HepG2 (cell line): ENCODE results near the gene ABCC8. TPM values are rescaled to one million over a fixed set of nuclear protein-coding genes. Genes with fewer than 3 reads are reported as not detected.

ENCODE experiments used
- ATF2 ChIP-seq: sonication (generic); formaldehyde crosslinking; IDR thresholded peaks from 2 replicates; pipeline ENCODE4 v1.4.0; 2020; ENCODE audit warnings: missing genetic modification reagents
- ATF6 ChIP-seq: sonication (generic); formaldehyde crosslinking; conservative IDR thresholded peaks from 2 replicates; pipeline ENCODE4 v1.4.0; 2020; ENCODE audit warnings: missing genetic modification reagents
- BORCS8-MEF2B ChIP-seq: sonication (generic); formaldehyde crosslinking; IDR thresholded peaks from 2 replicates; pipeline ENCODE4 v1.8.0; 2022; ENCODE audit warnings: mild to moderate bottlenecking, missing genetic modification reagents
- STAG1 ChIP-seq: sonication (generic); formaldehyde crosslinking; IDR thresholded peaks from 2 replicates; pipeline ENCODE4 v1.4.0; 2020; ENCODE audit warnings: missing genetic modification reagents
- ZBTB38 ChIP-seq: sonication (generic); formaldehyde crosslinking; IDR thresholded peaks from 2 replicates; pipeline ENCODE4 v1.5.1; 2020; ENCODE audit warnings: mild to moderate bottlenecking, missing genetic modification reagents
- ZNF260 ChIP-seq: sonication (generic); formaldehyde crosslinking; IDR thresholded peaks from 2 replicates; pipeline ENCODE4 v1.4.0; 2020; ENCODE audit warnings: missing genetic modification reagents, low read depth, mild to moderate bottlenecking, borderline replicate concordance
- ZNF567 ChIP-seq: sonication (generic); formaldehyde crosslinking; IDR thresholded peaks from 2 replicates; pipeline ENCODE4 v1.8.1; 2023; ENCODE audit warnings: mild to moderate bottlenecking, missing genetic modification reagents, borderline replicate concordance
- ZNF737 ChIP-seq: sonication (generic); formaldehyde crosslinking; IDR thresholded peaks from 2 replicates; pipeline ENCODE4 v1.5.0; 2020; ENCODE audit warnings: missing genetic modification reagents, mild to moderate bottlenecking, borderline replicate concordance
- polyA plus RNA-seq, 8 experiments: library from polyadenylated mRNA; depleted of rRNA in 3 of 8; stranded (reverse) in 7 of 8; unstranded in 1 of 8; fragments of >200 nt; fragmentation: Illumina TruSeq in 4 of 8; extraction: Trizol in 4 of 8; gene quantifications; 2 replicates each; pipeline versions ENCODE4 v1.2.1 to v1.2.3, GENCODE V29; 2011 to 2016; ENCODE audit warnings: low read depth in 4 of 8, missing spikeins in 1 of 8, mixed read lengths in 1 of 8; ENCODE audit not compliant: insufficient read depth in 1 of 8
- total RNA-seq, 5 experiments: library from RNA; depleted of rRNA; stranded (reverse); fragments of >200 nt; fragmentation: Illumina TruSeq; extraction: Trizol; gene quantifications; 2 replicates each; pipeline ENCODE4 v1.2.3, GENCODE V29; 2016; ENCODE audit warnings: low read depth in 1 of 5

Gene ABCC8
- total and polyA plus RNA-seq, 2 of the 13 experiments (the other 11 are each of a cell fraction or from before 2014, with no cell fraction given) = not detected

GRCh38 chr11:17521106-17521900 is 44.7 kb upstream of the ABCC8 start (continued):
- TF ChIP-seq BORCS8-MEF2B (CRISPR knock-in tag) (no peak), ATF2 (no peak), ZBTB38 (CRISPR knock-in tag) (no peak), STAG1 (CRISPR knock-in tag) (no peak), ATF6 (CRISPR knock-in tag) (no peak), ZNF567 (CRISPR knock-in tag) (no peak), ZNF737 (no peak), ZNF260 (no peak)
